Neuronal stem cell (in vitro differentiated cells): ENCODE data around the gene DGLUCY.
A peak's percentile ranks its signal among the peaks of the same experiment; 100 is the strongest.
"Not testable (repeated sequence)": the region's sequence is repeated elsewhere in the genome, so short reads cannot be mapped to it uniquely, and the experiment has no call there.

Experiments used
- DNase-seq: peaks from one replicate; pipeline ENCODE4 v3.0.0-alpha.2; 2013; ENCODE audit warnings: low spot score
- H2AFZ ChIP-seq: one replicate; pipeline ENCODE4 v1.6.1; 2013; ENCODE audit warnings: mild to moderate bottlenecking, low read length, inconsistent platforms
- H2AK5ac ChIP-seq: 2 replicates; pipeline ENCODE4 v1.6.1; 2013; ENCODE audit warnings: low read depth, mild to moderate bottlenecking, inconsistent platforms, low read length, moderate library complexity, mixed read lengths
- H2BK120ac ChIP-seq: 2 replicates; pipeline ENCODE4 v1.6.1; 2013; ENCODE audit warnings: low read depth, mild to moderate bottlenecking, inconsistent platforms, low read length, moderate library complexity, mixed read lengths
- H2BK12ac ChIP-seq: one replicate; pipeline ENCODE4 v1.6.1; 2013; ENCODE audit warnings: low read length, inconsistent platforms
- H2BK15ac ChIP-seq: 2 replicates; pipeline ENCODE4 v1.6.1; 2013; ENCODE audit warnings: mild to moderate bottlenecking, low read length, inconsistent platforms, mixed read lengths
- H2BK5ac ChIP-seq: one replicate; pipeline ENCODE4 v1.6.1; 2013; ENCODE audit warnings: inconsistent platforms, mild to moderate bottlenecking, low read length, moderate library complexity
- H3K14ac ChIP-seq: one replicate; pipeline ENCODE4 v1.6.1; 2013; ENCODE audit warnings: low read length, inconsistent platforms
- H3K18ac ChIP-seq: 2 replicates; pipeline ENCODE4 v1.6.1; 2013; ENCODE audit warnings: low read length, inconsistent platforms
- H3K23ac ChIP-seq: 2 replicates; pipeline ENCODE4 v1.6.1; 2013; ENCODE audit warnings: low read depth, mild to moderate bottlenecking, mixed read lengths, low read length, inconsistent platforms; ENCODE audit not compliant: poor library complexity
- H3K27ac ChIP-seq: replicated peaks from 3 replicates; pipeline ENCODE4 v1.5.1; 2013; ENCODE audit warnings: low read length, inconsistent platforms
- H3K27me3 ChIP-seq, 3 experiments: 2 replicates each; pipeline ENCODE4 v1.6.1; 2013; ENCODE audit warnings: low read length in 3 of 3, mild to moderate bottlenecking in 2 of 3, inconsistent platforms in 1 of 3, low read depth in 1 of 3, mixed read lengths in 1 of 3, moderate library complexity in 1 of 3; ENCODE audit not compliant: control insufficient read depth in 3 of 3, insufficient read depth in 3 of 3
- H3K36me3 ChIP-seq, 2 donors: replicated peaks in 1 of 2; 2 replicates each; pipeline ENCODE4 v1.6.1; 2013; ENCODE audit warnings: low read length in 2 of 2; ENCODE audit not compliant: control insufficient read depth in 2 of 2, insufficient read depth in 2 of 2
- H3K4ac ChIP-seq: 2 replicates; pipeline ENCODE4 v1.6.1; 2013; ENCODE audit warnings: inconsistent platforms, mild to moderate bottlenecking, low read length, moderate library complexity
- H3K4me1 ChIP-seq, 2 donors: 1 replicate in 1 of 2; 2 replicates in 1 of 2; pipeline ENCODE4 v1.6.1; 2013; ENCODE audit warnings: low read length in 2 of 2, low read depth in 1 of 2; ENCODE audit not compliant: control insufficient read depth in 2 of 2, insufficient read depth in 1 of 2
- H3K4me2 ChIP-seq: one replicate; pipeline ENCODE4 v1.6.1; 2013; ENCODE audit warnings: mild to moderate bottlenecking, low read length, inconsistent platforms; ENCODE audit not compliant: insufficient read depth, poor library complexity, severe bottlenecking
- H3K4me3 ChIP-seq, 2 donors: 2 replicates each; pipeline ENCODE4 v1.5.1; 2013; ENCODE audit warnings: low read length in 2 of 2, mild to moderate bottlenecking in 2 of 2, inconsistent platforms in 1 of 2, moderate library complexity in 1 of 2
- H3K79me1 ChIP-seq: one replicate; pipeline ENCODE4 v1.6.1; 2013; ENCODE audit warnings: low read depth, mild to moderate bottlenecking, inconsistent platforms, low read length, moderate library complexity
- H3K9ac ChIP-seq: one replicate; pipeline ENCODE4 v1.6.1; 2013; ENCODE audit warnings: mild to moderate bottlenecking, low read depth, low read length, inconsistent platforms; ENCODE audit not compliant: poor library complexity
- H3K9me3 ChIP-seq, 2 donors: replicated peaks in 1 of 2; 2 replicates each; pipeline versions ENCODE3 to v1.6.1; 2013; ENCODE audit warnings: low read length in 2 of 2, mild to moderate bottlenecking in 2 of 2, inconsistent platforms in 1 of 2, low read depth in 1 of 2, mixed read lengths in 1 of 2, moderate library complexity in 1 of 2; ENCODE audit not compliant: control insufficient read depth in 2 of 2, insufficient read depth in 1 of 2
- H4K8ac ChIP-seq: one replicate; pipeline ENCODE4 v1.6.1; 2013; ENCODE audit warnings: low read depth, mild to moderate bottlenecking, inconsistent platforms, low read length, moderate library complexity
- H4K91ac ChIP-seq: one replicate; pipeline ENCODE4 v1.6.1; 2013; ENCODE audit warnings: low read length, low read depth, mild to moderate bottlenecking, inconsistent platforms; ENCODE audit not compliant: poor library complexity
- WGBS, 2 donors: extraction: QIAGEN DNeasy Blood & Tissue Kit; methylation state at CpG; one replicate each; pipeline ENCODE4 v1.1.7; 2013; ENCODE audit warnings: missing lambda C conversion rate in 2 of 2, mixed read lengths in 1 of 2; ENCODE audit not compliant: insufficient read length in 2 of 2, insufficient replicate concordance in 1 of 2; ENCODE audit errors: extremely low coverage in 2 of 2; 5-methylcytosine and 5-hydroxymethylcytosine counted together

Gene DGLUCY

GRCh38 chr14:91156877-91157276 lies 43.0 kb downstream of the DGLUCY start:
- H3K14ac ChIP-seq, H3K4me1 ChIP-seq, H3K27me3 ChIP-seq, H3K9me3 ChIP-seq, H4K91ac ChIP-seq, H2AK5ac ChIP-seq, DNase-seq, H3K79me1 ChIP-seq, H3K23ac ChIP-seq, H3K4me3 ChIP-seq, H2BK12ac ChIP-seq, H2BK15ac ChIP-seq, H2AFZ ChIP-seq, H3K27ac ChIP-seq, H3K9ac ChIP-seq, H2BK5ac ChIP-seq, H3K4me2 ChIP-seq, H4K8ac ChIP-seq, H3K18ac ChIP-seq, H2BK120ac ChIP-seq, H3K4ac ChIP-seq: not testable (repeated sequence)
- peaks cover 8 to 42% of the 10 kb centered on the region in 2 donors for H3K36me3 ChIP-seq

GRCh38 chr14:91158091-91158790 lies 44.4 kb downstream of the DGLUCY start:
- H4K8ac ChIP-seq, result no peak overlapping the region
- WGBS, 2 donors, result no CpG with 5 or more reads among the region's 2 CpGs

GRCh38 chr14:91159182-91159581 lies 45.3 kb downstream of the DGLUCY start:
- no peak overlapping the region for H3K9ac ChIP-seq
- H3K27ac ChIP-seq, result no peak overlapping the region
- peaks cover 8 to 58% of the 10 kb centered on the region in 2 donors for H3K36me3 ChIP-seq
- no peak overlapping the region for H2AK5ac ChIP-seq
- no peak overlapping the region for H2BK12ac ChIP-seq
- H2AFZ ChIP-seq, result no peak overlapping the region
- no peak overlapping the region for H2BK120ac ChIP-seq
- H4K8ac ChIP-seq, result no peak overlapping the region
- no peaks in the 10 kb centered on the region for H3K27me3 ChIP-seq
- no peak overlapping the region for H3K14ac ChIP-seq
- H3K4me2 ChIP-seq, result no peak overlapping the region
- no peak overlapping the region for H3K4ac ChIP-seq
- no peak overlapping the region for H2BK15ac ChIP-seq
- no peak overlapping the region for H4K91ac ChIP-seq
- DNase-seq, result no peak
- H3K79me1 ChIP-seq, result no peaks in the 10 kb centered on the region
- no peak overlapping the region for H3K18ac ChIP-seq
- no peak overlapping the region for H3K23ac ChIP-seq
- no peaks in the 10 kb centered on the region for H3K9me3 ChIP-seq
- H2BK5ac ChIP-seq, result no peak overlapping the region
- H3K4me1 ChIP-seq, result peaks cover 0 to 4% of the 10 kb centered on the region in 2 donors
- whole genome bisulfite sequencing, 2 donors, result no CpG with 5 or more reads among the region's 6 CpGs
- H3K4me3 ChIP-seq, result no peak overlapping the region

More at GRCh38 chr14:91158091-91158790, 44.4 kb downstream of the DGLUCY start:
- H2AFZ ChIP-seq, result no peak overlapping the region
- H3K79me1 ChIP-seq, result no peaks in the 10 kb centered on the region
- H3K4me1 ChIP-seq, result peaks cover 0 to 4% of the 10 kb centered on the region in 2 donors
- H4K91ac ChIP-seq, result no peak overlapping the region
- H3K4me3 ChIP-seq, result no peak overlapping the region
- DNase-seq, result no peak
- peaks cover 8 to 52% of the 10 kb centered on the region in 2 donors for H3K36me3 ChIP-seq
- no peak overlapping the region for H2BK120ac ChIP-seq
- no peak overlapping the region for H2AK5ac ChIP-seq
- H3K23ac ChIP-seq, result no peak overlapping the region
- no peak overlapping the region for H3K9ac ChIP-seq
- H3K27me3 ChIP-seq, result no peaks in the 10 kb centered on the region
- no peak overlapping the region for H3K4ac ChIP-seq
- H3K9me3 ChIP-seq, result no peaks in the 10 kb centered on the region
- H3K18ac ChIP-seq, result no peak overlapping the region
- no peak overlapping the region for H2BK15ac ChIP-seq
- H2BK5ac ChIP-seq, result no peak overlapping the region
- no peak overlapping the region for H3K4me2 ChIP-seq
- H3K27ac ChIP-seq, result no peak overlapping the region
- no peak overlapping the region for H3K14ac ChIP-seq
- H2BK12ac ChIP-seq, result no peak overlapping the region

DNA sequence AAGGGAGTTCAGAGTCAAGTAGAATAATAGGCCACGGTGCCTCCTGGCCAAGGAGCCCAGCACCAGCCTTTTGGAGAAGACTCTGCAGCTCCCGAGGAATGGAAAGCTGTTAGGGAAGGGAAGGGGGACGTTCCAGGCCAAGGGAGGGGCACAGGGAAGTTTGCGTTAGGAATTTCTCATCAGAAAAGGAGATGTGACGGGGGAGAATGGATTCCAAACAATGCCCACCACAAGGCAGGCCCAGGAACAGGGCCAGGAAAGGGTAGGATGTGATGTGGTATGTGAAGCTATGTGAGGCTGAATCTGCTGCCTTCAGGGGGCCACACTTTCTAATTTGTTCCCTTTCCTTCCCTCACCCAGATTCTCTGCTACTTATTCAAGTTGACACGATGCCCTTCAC lies 46.0 kb downstream of the DGLUCY start:
- no peak overlapping the region for H2BK12ac ChIP-seq
- H2BK120ac ChIP-seq, result no peak overlapping the region
- H3K4me3 ChIP-seq, result peak overlapping the region in 1 of 2 donors; percentile 25
- DNase-seq, result no peak
- H3K23ac ChIP-seq, result no peak overlapping the region
- H3K4me1 ChIP-seq, result peaks cover 0 to 4% of the 10 kb centered on the region in 2 donors
- H3K4ac ChIP-seq, result no peak overlapping the region
- H4K8ac ChIP-seq, result no peak overlapping the region
- H2BK15ac ChIP-seq, result no peak overlapping the region
- H3K9ac ChIP-seq, result no peak overlapping the region
- H3K4me2 ChIP-seq, result no peak overlapping the region
- no peaks in the 10 kb centered on the region for H3K9me3 ChIP-seq
- H3K27me3 ChIP-seq, result no peaks in the 10 kb centered on the region
- no peak overlapping the region for H2BK5ac ChIP-seq
- H3K36me3 ChIP-seq, result peaks cover 8 to 65% of the 10 kb centered on the region in 2 donors
- no peak overlapping the region for H3K14ac ChIP-seq
- no peak overlapping the region for H2AK5ac ChIP-seq
- no peaks in the 10 kb centered on the region for H3K79me1 ChIP-seq
- WGBS, 2 donors, result no CpG with 5 or more reads among the region's 6 CpGs
- no peak overlapping the region for H3K18ac ChIP-seq
- no peak overlapping the region for H3K27ac ChIP-seq
- H2AFZ ChIP-seq, result no peak overlapping the region
- H4K91ac ChIP-seq, result no peak overlapping the region
